GM20431 (cell line): Measurements from ENCODE around the gene ID2.

Experiments used
- in situ Hi-C: fragments of 300-500 bp; cut with MseI, MboI; formaldehyde crosslinking; loops from one replicate; pipeline ENCODE4 v1.15.0; 2020; ENCODE audit warnings: low sequenced_read_pairs; ENCODE audit not compliant: unreplicated experiment

ID2 gene

GRCh38 chr2:8680822-8681760 lies 765 bp upstream of the ID2 start:
- in situ Hi-C loops = loop anchor here (10.0 to 25.0 kb wide), 2 partner anchors 156 to 1244 kb away; no protein-coding TSS in a partner anchor

GRCh38 chr2:8682719-8683667 lies 1.1 kb downstream of the ID2 start:
- in situ Hi-C loops = loop anchor here (10.0 to 25.0 kb wide), 2 partner anchors 158 to 1246 kb away; no protein-coding TSS in a partner anchor

- in situ Hi-C loops = loop anchor here (10.0 to 25.0 kb wide), 2 partner anchors 160 to 1247 kb away; no protein-coding TSS in a partner anchor
Measured at GRCh38 chr2:8684540-8684877, 2.7 kb downstream of the ID2 start.

- in situ Hi-C loops = loop anchor here (10.0 to 25.0 kb wide), 2 partner anchors 160 to 1248 kb away; no protein-coding TSS in a partner anchor
Measured at GRCh38 chr2:8684878-8685696, 3.2 kb downstream of the ID2 start.

- in situ Hi-C loops = loop anchor here (10.0 to 25.0 kb wide), 2 partner anchors 161 to 1249 kb away; no protein-coding TSS in a partner anchor
Measured at GRCh38 chr2:8685697-8686358, 4.0 kb downstream of the ID2 start.

- in situ Hi-C loops = loop anchor here (25.0 kb wide), 1 partner anchor 1255 kb away; no protein-coding TSS in a partner anchor
Measured at GRCh38 chr2:8691859-8692437, 10.1 kb downstream of the ID2 start.

GRCh38 chr2:8692783-8693156 lies 10.9 kb downstream of the ID2 start:
- in situ Hi-C loops = loop anchor here (25.0 kb wide), 1 partner anchor 1255 kb away; no protein-coding TSS in a partner anchor

GRCh38 chr2:8693157-8693821 lies 11.4 kb downstream of the ID2 start:
- in situ Hi-C loops = loop anchor here (25.0 kb wide), 1 partner anchor 1256 kb away; no protein-coding TSS in a partner anchor

- in situ Hi-C loops = loop anchor here (25.0 kb wide), 1 partner anchor 1257 kb away; no protein-coding TSS in a partner anchor
Measured at GRCh38 chr2:8694737-8695136, 12.9 kb downstream of the ID2 start.

- in situ Hi-C loops = loop anchor here (25.0 kb wide), 1 partner anchor 1260 kb away; no protein-coding TSS in a partner anchor
Measured at GRCh38 chr2:8697190-8697589, 15.3 kb downstream of the ID2 start.

GRCh38 chr2:8699839-8700238 lies 18.0 kb downstream of the ID2 start:
- in situ Hi-C loops = loop anchor here (25.0 kb wide), 1 partner anchor 1263 kb away; no protein-coding TSS in a partner anchor

GRCh38 chr2:8701681-8702379 lies 20.0 kb downstream of the ID2 start:
- in situ Hi-C loops = no loop called here

GRCh38 chr2:8704906-8705305 lies 23.1 kb downstream of the ID2 start:
- in situ Hi-C loops = no loop called here

GRCh38 chr2:8709611-8710010 lies 27.8 kb downstream of the ID2 start:
- in situ Hi-C loops = no loop called here

- in situ Hi-C loops = no loop called here
Measured at GRCh38 chr2:8710951-8711350, 29.1 kb downstream of the ID2 start.

GRCh38 chr2:8714283-8714682 lies 32.4 kb downstream of the ID2 start:
- in situ Hi-C loops = no loop called here

- in situ Hi-C loops = no loop called here
Measured at GRCh38 chr2:8714971-8715370, 33.1 kb downstream of the ID2 start.
